ENCODE measurements around the gene PUM1. TPM values are rescaled to one million over a fixed set of nuclear protein-coding genes. Genes with fewer than 3 reads are reported as not detected.

PUM1 gene
- total and polyA plus RNA-seq, 2 of the 4 experiments (the other 2 are of a cell fraction): 75.4 to 137 TPM

- H3K4ac ChIP-seq (ENCODE audit: low read depth, low read length): no peak overlapping the region
- peaks cover 46% of the 10 kb centered on the region for H4K20me1 ChIP-seq (ENCODE audit: insufficient read depth, low read length)
- no peak overlapping the region for H2BK120ac ChIP-seq (ENCODE audit: low read depth, low read length)
- H3K4me1 ChIP-seq (ENCODE audit: control insufficient read depth, insufficient read depth, low read length): no peaks in the 10 kb centered on the region; the same call in 1 of the 2 replicates
- H3K9me3 ChIP-seq (ENCODE audit: control insufficient read depth, insufficient read depth, low read length): no peaks in the 10 kb centered on the region
- no peak overlapping the region for H3K27ac ChIP-seq (ENCODE audit: insufficient read depth, low read length)
- no peak overlapping the region for H2BK15ac ChIP-seq (ENCODE audit: low read depth, low read length)
- H3K27me3 ChIP-seq (ENCODE audit: control insufficient read depth, insufficient read depth, low read length): no peaks in the 10 kb centered on the region
- H3K56ac ChIP-seq (ENCODE audit: extremely low read depth, insufficient read depth, low read length): no peak overlapping the region
- H4K8ac ChIP-seq (ENCODE audit: low read depth in 2 of 2, low read length in 2 of 2): no peak overlapping the region
- H3K4me3 ChIP-seq (ENCODE audit: insufficient read depth, low read depth, low read length): no peak overlapping the region
- ATAC-seq (ENCODE audit: low read depth): no peak
- TF ChIP-seq MAFK (IDR thresholded peaks at IDR 0.05; ENCODE audit: low read depth, low read length): no peak
- no peak for TF ChIP-seq ELK1 (IDR thresholded peaks at IDR 0.05; ENCODE audit: borderline replicate concordance, low read depth, low read length)
- no peak for TF ChIP-seq CEBPB (IDR thresholded peaks at IDR 0.05; ENCODE audit: low read depth, low read length)
- no peak for TF ChIP-seq POLR2A (IDR thresholded peaks at IDR 0.05; ENCODE audit: low read depth, low read length)
- no peak for TF ChIP-seq CTCF (conservative IDR thresholded peaks at IDR 0.05; ENCODE audit: low read depth, low read length)
- TF ChIP-seq FOS (IDR thresholded peaks at IDR 0.05; ENCODE audit: low read depth, low read length): no peak
- no peak for TF ChIP-seq RCOR1 (IDR thresholded peaks at IDR 0.05; ENCODE audit: insufficient replicate concordance, low read length)
- TF ChIP-seq NFE2L2 (IDR thresholded peaks at IDR 0.05; ENCODE audit: low read depth, low read length): no peak
- no peak for TF ChIP-seq MAZ (IDR thresholded peaks at IDR 0.05; ENCODE audit: borderline replicate concordance, low read depth, low read length)
- H2BK20ac ChIP-seq (ENCODE audit: low read depth, low read length): no peak overlapping the region
- H3K14ac ChIP-seq (replicated peaks; ENCODE audit: low read depth, low read length): no peak overlapping the region
- H2AK5ac ChIP-seq (ENCODE audit: low read depth, low read length): no peak overlapping the region
- no peak overlapping the region for H3K9ac ChIP-seq (ENCODE audit: low read depth, low read length)
- H2BK5ac ChIP-seq (ENCODE audit: low read depth, low read length, poor library complexity, severe bottlenecking): no peak overlapping the region
- H3K9me1 ChIP-seq (ENCODE audit: insufficient read depth, low read length): no peaks in the 10 kb centered on the region; the same call in 1 of the 2 replicates
- ChIA-PET POLR2A (ENCODE audit: unreplicated experiment) (no interaction called here), CTCF (no interaction called here)
- in situ Hi-C loops (cut with MboI; ENCODE audit: low sequenced_read_pairs): no loop called here
- H3K23ac ChIP-seq (ENCODE audit: low read depth, low read length): no peak overlapping the region
- no peak overlapping the region for H2AK9ac ChIP-seq (replicated peaks; ENCODE audit: low read depth, low read length, poor library complexity)
- peaks cover 26 to 70% of the 10 kb centered on the region in 2 experiments for H3K79me1 ChIP-seq (ENCODE audit: low read depth in 1 of 2, low read length in 2 of 2)
- no peak overlapping the region for H4K5ac ChIP-seq (ENCODE audit: low read depth, low read length)
- no peak overlapping the region for H4K91ac ChIP-seq (ENCODE audit: insufficient read depth, low read depth, low read length)
- DNase-seq: no peak
- no peak overlapping the region for H3K4me2 ChIP-seq (ENCODE audit: low read depth, low read length)
- H2AFZ ChIP-seq (replicated peaks; ENCODE audit: low read length, poor library complexity): no peak overlapping the region
- intact Hi-C loops (cut with micrococcal nuclease): no loop called here
- no TSS peak for BruUV-seq (replicated peaks)
- H3K18ac ChIP-seq (ENCODE audit: low read depth, low read length): no peak overlapping the region
- dilution Hi-C loops (cut with HindIII; ENCODE audit: low sequenced_read_pairs, unreplicated experiment): no loop called here
- peaks cover 20% of the 10 kb centered on the region for H3K36me3 ChIP-seq (ENCODE audit: control insufficient read depth, insufficient read depth, low read length)
- no CpG with 5 or more reads among the region's 5 CpGs for WGBS, 2 experiments (ENCODE audit: extremely low coverage in 2 of 2, insufficient read length in 1 of 2)
Observed at GRCh38 chr1:30998171-30998570, 67.3 kb downstream of the PUM1 start.

All from IMR-90 (cell line).